ENCODE measurements around the gene PARS2.
"Not testable (repeated sequence)": the region's sequence is repeated elsewhere in the genome, so short reads cannot be mapped to it uniquely, and the experiment has no call there.

The PARS2 gene

DNA sequence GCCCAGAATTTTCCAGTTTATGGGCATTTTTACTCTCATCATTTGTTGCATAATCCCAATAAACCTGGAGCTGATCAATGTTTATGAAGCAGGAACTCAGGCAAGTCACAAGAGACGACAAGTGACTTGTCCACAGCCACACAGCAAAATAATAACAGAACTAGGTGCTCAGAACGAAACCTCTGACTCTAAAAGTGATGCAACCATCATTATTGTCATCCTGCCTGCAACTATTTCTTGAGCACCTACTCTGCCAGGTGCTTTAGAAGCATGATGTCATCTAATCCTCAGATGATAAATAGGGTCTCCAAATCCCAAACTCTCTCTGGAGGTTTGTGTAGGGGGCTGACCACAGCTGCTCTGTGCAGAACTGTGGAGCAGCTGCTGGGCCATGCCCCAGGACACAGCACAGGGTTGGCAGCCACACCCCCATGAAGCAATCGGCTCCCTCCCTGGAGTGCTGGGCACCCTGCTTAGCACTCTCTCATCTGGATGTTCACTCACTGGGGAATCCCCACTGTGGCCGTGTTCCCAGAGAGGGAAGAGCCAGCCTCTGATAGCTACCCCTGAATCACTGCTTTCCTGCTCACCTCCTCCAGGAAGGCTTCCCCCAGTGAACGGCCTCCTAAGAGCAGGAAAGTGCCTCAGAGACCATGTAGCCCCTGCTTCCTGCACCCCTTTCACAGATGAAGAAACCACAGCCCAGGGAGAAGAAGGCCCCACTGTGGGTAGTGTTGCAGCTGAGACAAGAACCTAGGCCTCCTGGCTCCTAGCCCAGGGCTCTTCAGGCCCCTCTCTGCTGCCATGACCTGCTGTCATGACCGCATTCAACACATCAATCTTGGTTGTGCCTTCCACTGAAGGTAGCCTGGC is 34.7 kb upstream of the PARS2 start:
- peak; percentile 50 for DNase-seq

DNA sequence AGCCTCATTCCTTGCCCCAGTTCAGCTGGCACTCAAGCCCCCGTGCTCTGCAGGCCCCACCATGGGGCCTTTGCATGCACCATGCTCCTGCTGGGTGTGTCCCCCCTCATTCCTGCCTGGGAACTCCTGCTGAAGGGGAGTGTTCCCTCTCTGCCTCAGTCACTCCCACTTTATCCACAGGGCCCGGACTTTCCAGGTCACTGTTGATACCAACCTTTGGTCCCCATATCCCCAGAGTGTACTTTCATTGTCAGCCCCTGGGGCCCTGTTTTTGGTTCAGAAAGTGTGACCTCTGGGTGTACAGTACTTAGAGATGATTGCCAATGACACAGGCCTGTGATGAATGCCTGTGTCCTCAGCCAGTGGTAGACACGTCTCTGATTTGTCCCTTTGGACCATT is 33.9 kb upstream of the PARS2 start:
- no peak for DNase-seq

DNA sequence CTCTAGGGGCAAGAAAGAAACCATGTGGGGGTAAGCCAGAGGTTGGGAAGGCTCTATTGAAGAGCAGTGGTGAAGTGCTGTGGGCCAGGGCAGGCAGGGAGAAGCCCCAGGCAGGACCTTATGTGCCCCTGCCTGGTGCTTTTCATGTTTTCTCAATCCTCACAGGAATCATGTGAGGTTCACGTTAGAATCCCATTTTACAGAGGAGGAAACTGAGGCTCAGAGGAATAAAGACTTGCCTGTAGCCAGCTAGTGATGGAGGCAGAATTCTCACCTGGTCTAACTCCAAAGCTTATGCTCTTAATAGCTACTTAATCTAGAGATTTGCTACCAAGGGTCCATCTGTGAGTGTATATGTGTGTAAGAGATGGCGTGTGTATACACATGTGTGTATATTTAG is 32.6 kb upstream of the PARS2 start:
- DNase-seq: no peak

DNA sequence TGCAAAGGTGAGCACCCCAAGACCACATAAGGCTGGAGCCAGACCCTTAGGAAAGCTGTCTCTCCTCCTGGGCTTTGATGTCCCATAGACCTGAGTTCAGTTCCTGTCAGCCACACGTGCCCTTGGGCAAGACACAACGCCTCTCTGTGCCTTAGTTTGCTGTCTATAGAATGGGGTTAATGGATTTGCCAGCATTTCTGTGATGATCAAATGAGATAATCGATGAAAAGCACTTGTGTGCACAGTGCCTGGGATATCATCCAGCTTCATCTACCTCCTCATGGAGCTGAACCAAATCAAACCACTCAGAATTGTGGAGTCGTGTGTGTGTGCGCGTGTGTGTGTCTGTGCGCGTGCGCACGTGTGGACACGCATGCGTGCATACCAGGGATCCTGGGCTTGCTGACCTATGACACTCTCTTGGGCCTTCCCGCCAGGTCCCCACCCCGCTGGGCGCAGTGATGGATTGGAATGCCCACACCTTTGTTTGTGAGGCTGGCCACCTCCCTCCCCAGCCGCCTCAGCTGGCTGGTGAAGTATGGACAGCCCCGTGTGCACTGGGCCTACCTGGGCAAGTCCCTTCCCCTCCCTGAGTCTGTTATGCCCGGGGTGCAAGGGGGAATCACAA is 31.6 kb upstream of the PARS2 start:
- DNase-seq: no peak

DNA sequence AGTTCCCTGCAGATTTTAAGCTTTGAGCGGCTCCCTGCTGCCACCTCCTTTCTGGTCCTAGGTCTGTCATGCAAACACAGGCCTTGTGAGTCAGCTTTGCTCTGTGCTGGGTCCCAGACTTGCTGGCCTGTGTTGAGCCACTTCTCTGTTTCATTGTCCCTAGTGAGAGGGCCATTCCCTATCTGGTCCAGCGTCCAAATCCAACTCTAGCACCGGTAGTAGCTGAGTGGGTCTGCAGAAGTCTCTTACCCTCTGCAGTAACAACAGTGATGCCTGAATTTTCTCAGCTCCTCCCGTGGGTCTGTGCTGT is 31.0 kb upstream of the PARS2 start:
- DNase-seq: no peak

DNA sequence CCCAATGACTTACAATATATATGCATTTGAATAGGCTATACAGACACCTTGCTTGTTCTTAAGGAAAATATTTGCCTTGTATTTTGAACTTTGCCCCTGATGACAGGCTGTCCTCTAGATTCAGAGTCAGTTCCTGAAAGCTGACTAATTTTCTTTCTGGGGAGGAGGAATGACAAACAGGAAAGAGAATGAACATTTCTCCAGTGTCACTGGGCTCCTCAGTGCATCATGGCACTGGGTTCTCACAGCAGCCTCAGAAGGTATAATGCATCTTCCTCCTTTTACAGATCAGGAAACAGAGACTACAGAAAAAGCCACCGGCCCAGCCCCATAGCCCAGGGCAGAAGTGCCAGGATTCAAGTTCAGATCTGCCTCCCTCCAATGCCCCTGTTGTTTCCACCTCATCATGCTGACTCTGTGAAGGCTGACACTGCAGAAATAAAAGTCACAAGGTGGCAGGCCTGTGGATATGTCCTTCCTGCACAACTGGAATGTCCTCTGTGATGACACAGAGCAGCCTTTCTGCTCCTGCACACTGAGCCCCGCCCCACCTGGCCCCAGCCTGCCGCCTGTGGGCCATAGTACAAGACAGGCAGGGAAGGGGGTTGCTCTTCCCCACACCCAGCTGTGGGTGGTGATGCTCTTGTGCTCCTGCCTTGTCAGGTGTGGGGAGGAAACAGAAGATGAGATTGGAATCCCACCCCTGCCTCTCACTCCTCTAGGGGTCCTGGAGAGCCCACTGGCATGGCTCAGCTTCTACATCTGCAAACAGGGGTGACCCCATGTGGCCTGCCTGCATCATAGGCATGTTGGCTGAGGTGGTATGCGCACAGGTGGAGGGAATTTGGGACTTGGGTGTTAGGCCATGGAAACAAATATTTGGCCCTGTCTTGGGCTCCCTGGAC is 30.4 kb upstream of the PARS2 start:
- DNase-seq: no peak

DNA sequence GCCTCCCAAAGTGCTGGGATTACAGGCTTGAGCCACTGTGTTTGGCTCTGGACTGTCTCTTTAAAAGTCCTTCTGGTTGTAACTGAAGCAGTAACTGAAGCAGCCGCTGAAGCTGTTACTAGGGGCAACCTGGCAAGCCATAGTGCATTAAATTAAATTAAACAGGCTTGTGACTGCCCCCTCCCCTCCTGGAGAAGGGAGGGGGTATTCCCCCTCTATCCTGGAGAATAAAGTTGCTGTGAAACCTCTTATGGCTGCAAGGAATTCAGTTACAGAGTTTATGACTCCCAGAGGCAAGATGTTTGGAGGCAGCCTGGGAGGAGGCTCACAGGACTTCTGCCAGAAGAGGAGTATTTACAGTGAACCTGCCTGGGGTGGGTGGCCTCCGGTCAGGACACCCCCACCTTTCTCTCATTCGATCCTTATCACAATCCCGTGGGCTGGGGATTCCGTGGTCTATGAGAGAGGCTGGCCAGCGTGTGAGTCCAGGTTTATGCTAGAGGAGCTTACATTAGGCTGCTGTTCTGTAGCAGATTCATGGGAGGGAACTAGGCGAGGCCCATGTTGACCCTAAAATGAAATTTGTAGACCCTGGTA is 28.5 kb upstream of the PARS2 start:
- no peak for DNase-seq

DNA sequence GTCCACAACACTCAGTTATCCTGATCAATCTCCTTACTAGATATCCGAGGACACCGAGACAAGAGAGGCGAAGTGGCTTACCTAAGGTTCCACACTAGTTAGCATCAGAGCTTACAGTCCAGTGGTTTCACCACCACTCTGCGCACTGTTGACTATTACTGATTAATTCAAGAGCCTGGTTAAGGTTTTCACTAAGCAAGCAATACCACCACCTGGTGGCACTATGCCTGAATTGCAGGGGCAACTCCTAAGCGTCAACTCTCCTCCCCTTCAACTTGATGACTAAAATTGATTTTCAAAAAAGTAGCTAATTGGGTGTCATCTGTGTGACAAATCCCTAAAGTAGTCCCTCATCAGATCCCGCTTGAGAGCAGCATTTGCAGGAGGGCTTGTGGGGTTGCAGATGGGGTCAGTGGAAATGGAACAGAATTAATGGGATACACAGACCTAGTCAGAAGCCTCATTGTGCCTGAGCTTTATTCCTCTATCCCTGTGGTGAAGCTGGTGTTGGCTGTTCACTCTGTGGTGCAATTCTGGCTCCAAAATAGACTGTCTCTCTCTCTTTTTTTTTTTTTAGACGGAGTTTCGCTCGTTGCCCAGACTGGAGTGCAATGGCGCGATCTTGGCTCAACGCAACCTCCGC is 27.7 kb upstream of the PARS2 start:
- DNase-seq: no peak

DNA sequence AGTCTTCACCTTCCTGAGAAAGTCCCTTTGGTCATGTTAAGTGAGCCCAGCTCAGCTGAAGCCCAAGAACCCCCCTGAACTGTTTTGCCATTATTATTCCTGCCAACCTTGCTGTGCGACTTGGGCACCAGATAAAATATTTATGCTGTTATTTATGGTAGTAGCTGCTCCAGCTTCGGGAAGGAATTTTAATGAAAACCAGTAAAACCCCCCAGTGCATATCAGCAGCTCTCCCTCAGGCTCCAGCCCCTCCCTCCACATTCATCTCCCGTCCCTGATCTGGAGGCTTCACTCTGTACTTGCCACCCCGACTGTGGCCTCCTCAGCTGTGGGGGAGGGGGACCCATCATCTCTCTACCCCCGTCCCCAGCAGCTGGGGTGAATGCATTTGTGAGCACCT is 24.1 kb upstream of the PARS2 start:
- DNase-seq: no peak

DNA sequence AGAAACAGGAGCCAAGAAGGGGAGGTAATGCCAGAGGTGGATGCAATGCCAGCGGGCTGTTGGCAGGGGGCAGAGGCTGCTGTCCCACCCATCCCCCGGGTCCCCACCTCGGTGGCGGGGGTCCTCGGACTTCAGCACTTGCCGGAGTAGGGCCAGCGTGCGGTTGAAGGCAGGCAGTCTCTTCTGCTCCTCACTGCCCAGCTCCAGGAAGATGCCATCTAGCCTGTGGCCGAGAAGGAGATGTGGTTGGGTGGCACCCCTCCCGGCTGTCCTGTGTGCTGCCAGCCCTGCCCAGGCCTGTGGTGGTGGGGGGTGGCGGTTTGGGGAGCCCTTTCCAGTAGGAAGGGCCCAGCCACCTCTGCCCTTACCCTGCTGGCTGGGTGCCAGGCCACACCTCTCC is 23.3 kb upstream of the PARS2 start:
- no peak for DNase-seq

DNA sequence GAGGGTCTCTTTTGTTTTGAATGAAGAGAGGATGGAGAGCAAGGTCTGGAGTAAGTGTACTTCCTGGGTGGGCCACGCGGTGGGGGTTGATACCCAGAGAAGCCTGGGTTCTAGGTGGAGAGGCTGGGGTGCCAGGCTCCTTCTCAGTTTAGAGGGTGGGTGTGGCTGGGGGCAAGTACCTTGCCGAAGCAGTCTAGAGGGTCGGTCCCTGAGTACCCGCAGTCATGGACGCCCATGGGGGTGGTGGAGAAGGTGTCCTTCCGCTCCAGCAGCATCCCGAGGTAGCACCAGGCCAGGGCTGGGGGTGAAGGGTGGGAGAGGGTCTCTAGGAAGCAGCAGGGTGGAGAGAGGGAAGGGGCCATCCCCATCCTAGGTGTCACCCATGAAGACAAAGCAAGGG is 22.5 kb upstream of the PARS2 start:
- no peak for DNase-seq

DNA sequence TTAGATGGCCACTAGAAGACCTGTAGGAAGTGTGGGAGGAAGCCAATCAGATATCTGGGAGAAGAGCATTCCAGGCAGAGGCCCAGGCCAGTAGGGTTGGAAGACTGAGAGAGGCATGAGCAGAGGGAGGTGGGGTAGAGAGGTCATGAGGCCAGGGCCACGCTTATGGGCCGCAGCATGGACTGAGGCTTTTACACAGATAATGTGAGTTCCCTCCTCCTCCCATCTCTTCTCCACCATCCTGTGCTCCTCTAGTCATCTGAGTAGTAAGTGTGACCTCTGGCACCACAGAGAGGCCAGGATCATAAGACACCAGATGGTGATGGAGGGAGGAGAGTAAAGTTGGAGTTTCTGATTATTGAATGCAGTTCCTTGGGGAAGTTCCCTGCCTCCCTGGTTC is 19.7 kb upstream of the PARS2 start:
- DNase-seq: no peak

DNA sequence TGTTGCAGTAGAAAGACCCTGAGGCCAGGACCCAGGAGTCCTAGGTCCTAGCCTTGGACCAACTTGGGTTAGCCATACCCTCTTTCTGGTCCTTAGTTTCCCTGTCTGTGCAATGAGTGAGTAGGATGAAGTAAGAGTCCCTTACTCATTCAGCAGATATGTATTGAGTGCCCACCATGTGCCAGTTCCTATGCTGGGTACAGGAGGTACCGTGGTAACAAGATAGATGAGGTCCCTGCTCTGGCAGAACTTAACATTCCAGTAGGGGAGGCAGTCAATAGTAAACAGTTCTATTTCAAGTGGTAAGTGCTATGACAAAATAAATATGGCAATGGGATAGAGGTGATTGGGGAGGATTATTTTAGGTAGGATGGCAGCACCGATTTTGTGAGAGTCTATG is 18.3 kb upstream of the PARS2 start:
- DNase-seq: no peak

DNA sequence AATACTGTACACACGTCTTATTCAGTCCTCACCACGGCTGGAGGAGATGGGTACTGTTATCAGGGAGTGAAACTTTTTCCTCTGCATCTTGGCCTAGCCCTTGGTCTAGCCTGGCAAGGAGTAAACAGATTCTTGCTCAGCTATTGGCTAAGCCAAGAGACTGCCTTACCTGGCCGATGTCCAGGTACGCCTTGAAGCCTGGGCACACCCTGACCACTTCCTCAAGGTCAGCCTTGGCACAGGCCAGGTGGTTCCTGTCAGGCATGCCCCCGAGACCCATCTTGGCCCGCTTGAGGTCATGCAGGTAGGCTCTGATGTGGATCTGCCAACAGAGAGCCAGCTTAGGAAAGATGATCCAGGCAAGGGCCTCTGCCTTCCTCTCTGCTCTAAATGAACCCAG is 17.8 kb upstream of the PARS2 start:
- no peak for DNase-seq

DNA sequence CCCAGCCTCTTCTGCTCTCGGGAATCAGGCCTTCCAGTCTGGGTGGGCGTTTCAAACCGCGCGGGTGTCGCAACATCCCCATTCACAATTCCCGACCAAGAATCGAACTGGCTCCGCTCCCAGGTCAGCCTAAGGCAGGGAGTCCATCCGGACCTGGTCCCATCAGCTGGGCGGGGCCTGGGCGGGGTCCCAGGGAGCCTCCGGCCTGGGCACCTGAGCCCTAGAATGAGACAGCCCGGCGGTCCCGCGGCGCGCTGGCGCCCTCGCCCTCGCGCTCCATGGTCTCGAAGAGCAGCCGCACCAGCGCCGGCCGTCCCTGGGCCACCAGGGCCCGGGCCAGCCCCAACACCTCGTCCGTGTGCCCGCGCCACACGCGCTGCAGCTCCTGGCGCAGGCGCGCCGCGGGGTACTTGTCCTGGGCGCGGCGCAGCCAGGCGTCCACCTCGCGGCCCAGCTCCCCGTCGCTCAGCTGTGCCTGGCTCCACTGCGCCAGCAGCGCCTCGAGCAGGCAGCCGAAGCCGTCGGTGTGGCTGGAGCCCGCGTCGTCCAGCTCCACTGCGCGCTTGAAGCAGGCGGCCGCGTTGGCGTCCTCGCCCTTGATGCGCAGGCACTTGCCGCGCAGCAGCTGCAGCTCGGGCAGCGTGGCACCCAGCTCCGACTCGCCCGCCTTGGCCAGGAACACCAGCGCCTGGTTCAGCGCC is 16.9 kb upstream of the PARS2 start:
- no peak for DNase-seq

DNA sequence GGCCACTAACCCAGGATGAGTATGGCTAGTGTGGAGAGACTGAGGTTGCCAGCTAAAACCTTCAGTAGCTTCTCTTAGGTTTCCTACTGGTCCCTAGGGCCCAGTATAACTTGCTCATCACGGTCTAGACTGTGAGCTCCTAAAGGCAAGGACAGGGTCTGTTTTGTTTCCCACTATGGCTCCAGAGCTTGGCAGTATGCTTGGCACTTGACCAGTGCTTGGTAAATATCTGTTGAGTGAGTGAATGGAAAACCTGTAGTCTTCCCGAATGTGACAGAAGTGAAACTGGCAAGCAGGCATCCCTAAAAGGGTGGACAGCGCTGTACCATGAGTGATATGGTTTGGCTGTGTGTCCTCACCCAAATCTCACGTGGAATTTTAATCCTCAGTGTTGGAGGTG is 13.1 kb upstream of the PARS2 start:
- no peak for DNase-seq

DNA sequence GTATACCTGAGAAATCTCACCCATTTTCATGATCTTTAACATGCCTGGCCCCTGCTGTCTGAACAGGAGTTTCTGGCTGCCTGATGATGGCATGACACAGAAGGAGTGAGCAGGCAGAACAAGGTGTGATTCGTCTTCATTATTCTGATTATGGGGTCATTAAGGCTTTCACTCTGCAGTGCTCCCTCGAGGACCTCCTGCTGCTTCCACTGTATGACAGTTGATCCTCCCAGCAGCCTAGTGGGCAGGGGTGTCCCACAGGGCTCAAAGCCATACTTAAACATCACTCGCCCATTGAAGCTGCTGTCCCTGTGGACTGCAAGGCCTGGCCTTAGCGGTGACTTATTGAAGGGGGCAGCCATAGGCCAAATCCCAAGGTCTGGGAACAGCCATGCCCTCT is 12.7 kb upstream of the PARS2 start:
- DNase-seq: no peak

DNA sequence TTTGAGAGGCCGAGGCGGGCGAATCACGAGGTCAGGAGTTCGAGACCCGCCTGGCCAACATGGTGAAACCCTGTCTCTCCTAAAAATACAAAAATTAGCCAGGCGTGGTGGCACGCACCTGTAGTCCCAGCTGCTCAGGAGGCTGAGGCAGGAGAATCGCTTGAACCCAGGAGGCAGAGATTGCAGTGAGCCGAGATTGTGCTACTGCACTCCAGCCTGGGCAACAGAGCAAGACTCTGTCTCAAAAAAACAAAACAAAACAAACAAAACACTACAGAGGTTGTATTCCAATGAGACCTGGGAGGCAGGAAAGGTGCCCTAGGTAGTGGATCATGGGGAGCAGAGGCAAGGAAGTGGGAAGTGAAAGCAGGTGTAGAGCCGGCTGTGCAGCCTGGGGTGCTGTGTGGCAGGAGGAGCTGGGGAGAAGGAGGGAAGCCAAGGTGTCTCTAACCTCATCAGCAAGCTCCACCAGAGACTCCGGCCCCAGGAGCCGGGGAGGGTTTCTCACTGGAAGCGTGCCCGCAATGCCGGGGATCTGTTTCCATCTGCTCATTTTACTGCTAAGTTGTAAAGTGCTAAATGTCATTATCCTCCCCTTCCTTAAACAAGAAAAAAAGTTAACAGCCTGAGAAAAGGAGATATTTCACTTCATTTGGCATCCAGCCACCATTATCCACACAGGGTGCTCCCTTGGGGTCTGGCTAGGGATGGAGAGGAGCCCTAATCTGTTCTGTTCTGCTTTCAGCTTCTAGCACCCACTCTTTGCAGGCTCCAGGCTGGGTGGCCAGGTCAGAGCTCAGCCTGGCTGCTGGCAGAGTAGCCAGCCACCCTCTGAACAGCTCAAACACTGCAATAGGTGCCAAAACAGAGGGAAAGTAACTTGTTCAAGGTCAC is 11.8 kb upstream of the PARS2 start:
- DNase-seq: not testable (repeated sequence)

DNA sequence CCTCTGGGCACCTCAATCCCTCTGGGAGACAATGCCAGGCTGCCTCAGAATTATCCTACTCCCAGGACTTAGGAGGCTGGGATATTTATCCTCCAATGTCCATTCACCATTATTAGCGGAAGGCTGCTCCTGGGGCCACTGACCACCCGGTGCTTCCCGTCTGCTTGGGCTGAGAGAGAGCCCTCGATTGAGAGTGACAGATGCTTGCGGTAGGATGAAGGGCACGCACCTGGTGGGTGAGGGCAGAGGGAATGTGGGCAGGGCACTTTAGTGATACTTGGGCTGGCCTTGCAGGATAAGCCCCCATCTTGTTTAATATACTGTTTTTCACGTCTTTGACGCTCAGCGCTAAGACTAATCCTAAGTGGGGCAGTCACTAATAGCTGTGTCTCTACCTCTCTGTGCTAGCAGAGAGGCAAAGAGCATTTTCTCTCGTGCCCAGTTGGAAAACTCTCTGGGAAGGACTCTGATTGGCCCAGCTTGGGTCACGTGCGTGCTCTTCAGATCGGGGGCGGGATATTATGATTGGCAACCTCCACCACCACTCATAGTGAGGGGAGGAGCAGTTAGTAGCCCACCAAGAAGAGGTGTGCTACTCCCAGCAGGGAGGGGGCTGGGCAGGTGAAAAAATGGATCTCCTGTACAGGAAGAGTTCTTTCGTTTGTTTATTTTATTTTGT is 10.6 kb upstream of the PARS2 start:
- peak; percentile 15 for DNase-seq

DNA sequence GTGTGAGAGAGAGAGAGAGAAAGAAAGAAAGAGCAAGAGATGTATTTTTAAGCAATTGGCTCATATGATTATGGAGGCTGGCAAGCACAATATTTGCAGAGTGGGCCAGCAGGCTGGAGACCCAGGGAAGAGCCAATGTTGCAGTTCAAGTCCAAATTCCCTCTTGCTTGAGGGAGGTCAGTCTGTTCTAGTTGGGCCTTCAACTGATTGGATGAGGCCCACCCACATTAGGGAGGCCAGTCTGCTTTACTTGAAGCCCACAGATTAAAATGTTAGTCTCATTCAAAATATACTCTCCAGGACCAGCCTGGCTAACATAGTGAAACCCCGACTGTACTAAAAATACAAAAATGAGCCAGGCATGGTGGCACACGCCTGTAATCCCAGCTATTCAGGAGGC is 8.6 kb upstream of the PARS2 start:
- no peak for DNase-seq

DNA sequence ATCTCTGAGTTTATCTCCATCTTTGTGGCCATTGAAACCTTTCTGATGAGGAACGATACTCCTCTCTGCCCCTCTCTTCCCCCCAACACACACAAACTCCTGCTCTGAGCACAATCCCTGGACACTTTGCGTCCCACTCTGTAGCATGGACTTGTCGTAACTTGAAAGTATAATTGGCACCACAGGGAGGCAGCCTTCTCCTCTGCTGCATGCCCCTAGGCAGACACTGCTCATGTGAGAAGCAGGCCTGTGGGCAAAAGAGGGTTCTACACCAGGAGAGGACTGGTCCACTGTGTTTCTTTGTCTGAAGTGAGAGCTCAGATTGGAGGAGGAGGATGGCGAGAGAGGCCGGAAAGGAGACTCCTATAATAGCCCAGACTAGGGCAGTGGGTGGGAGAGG is 3.8 kb upstream of the PARS2 start:
- DNase-seq: no peak
